ENCODE results near the gene GABBR2. TPM values are rescaled to one million over a fixed set of nuclear protein-coding genes. Genes with fewer than 3 reads are reported as not detected.
"Not testable (repeated sequence)": the region's sequence is repeated elsewhere in the genome, so short reads cannot be mapped to it uniquely, and the experiment has no call there.

The GABBR2 gene
- total and polyA plus RNA-seq, 2 experiments from 2014 or later, result 0.89 to 1.3 TPM

GRCh38 chr9:98686961-98687855, 21.5 kb downstream of the GABBR2 start:
- TF ChIP-seq EZH2phosphoT487 (IDR thresholded peaks at IDR 0.05; ENCODE audit: unreplicated experiment), result no peak
- no peak for TF ChIP-seq ZNF462 (CRISPR knock-in tag; IDR thresholded peaks at IDR 0.05)
- TF ChIP-seq CTCF (conservative IDR thresholded peaks at IDR 0.05; ENCODE audit: low read depth in 2 of 2), result no peak
- no peak for TF ChIP-seq STAT1 (IDR thresholded peaks at IDR 0.05; ENCODE audit: unreplicated experiment)
- no peak for TF ChIP-seq POLR2AphosphoS5 (IDR thresholded peaks at IDR 0.05; ENCODE audit: low read depth)
- TF ChIP-seq NANOG (IDR thresholded peaks at IDR 0.05; ENCODE audit: borderline replicate concordance), result no peak
- no peak for TF ChIP-seq CREB1 (CRISPR knock-in tag; IDR thresholded peaks at IDR 0.05; ENCODE audit: low read depth)
- TF ChIP-seq ETS1 (IDR thresholded peaks at IDR 0.05), result no peak
- TF ChIP-seq EZH2 (IDR thresholded peaks at IDR 0.05; ENCODE audit: low read depth, unreplicated experiment), result no peak
- no peak for TF ChIP-seq ZNF331 (CRISPR knock-in tag; IDR thresholded peaks at IDR 0.05; ENCODE audit: low read depth)
- no peak for TF ChIP-seq JUNB (IDR thresholded peaks at IDR 0.05; ENCODE audit: unreplicated experiment)
- no peak overlapping the region for H3K4me3 ChIP-seq
- no peaks in the 10 kb centered on the region for H3K79me2 ChIP-seq (replicated peaks; ENCODE audit: insufficient read depth)
- no peaks in the 10 kb centered on the region for H3K9me2 ChIP-seq (ENCODE audit: insufficient read depth)
- no peaks in the 10 kb centered on the region for H3K27me3 ChIP-seq (ENCODE audit: insufficient read depth)
- H3K4me3 Mint-ChIP-seq, result no peak overlapping the region
- H3F3A ChIP-seq (replicated peaks; ENCODE audit: low read depth), result no peaks in the 10 kb centered on the region
- no peaks in the 10 kb centered on the region for H3K4me1 ChIP-seq (ENCODE audit: insufficient read depth)
- H3K9me3 Mint-ChIP-seq, result no peaks in the 10 kb centered on the region
- H3K27ac Mint-ChIP-seq, result no peak overlapping the region
- no peak overlapping the region for H3K4me2 ChIP-seq
- no peak overlapping the region for H2AFZ ChIP-seq
- DNase-seq (ENCODE audit: low spot score) (no peak), ATAC-seq (no peak)
- H4K20me1 ChIP-seq (replicated peaks; ENCODE audit: insufficient read depth), result no peaks in the 10 kb centered on the region
- H3K36me3 Mint-ChIP-seq (ENCODE audit: low read depth), result no peaks in the 10 kb centered on the region
- peaks cover 8% of the 10 kb centered on the region for H3K27me3 Mint-ChIP-seq (ENCODE audit: insufficient read depth, low read depth, poor library complexity)
- H3K36me3 ChIP-seq (ENCODE audit: insufficient read depth), result no peaks in the 10 kb centered on the region
- H3K27ac ChIP-seq (ENCODE audit: low read depth), result no peak overlapping the region
- peaks cover 7% of the 10 kb centered on the region for H3K4me1 Mint-ChIP-seq

- H3K79me2 ChIP-seq (replicated peaks; ENCODE audit: insufficient read depth); ATAC-seq; H2AFZ ChIP-seq; H3K27me3 Mint-ChIP-seq (ENCODE audit: insufficient read depth, low read depth, poor library complexity); H3K27me3 ChIP-seq (ENCODE audit: insufficient read depth); H3K4me2 ChIP-seq; H3K4me3 ChIP-seq; H3K9me2 ChIP-seq (ENCODE audit: insufficient read depth); H3K4me3 Mint-ChIP-seq; H3K4me1 Mint-ChIP-seq; DNase-seq (ENCODE audit: low spot score); H3F3A ChIP-seq (replicated peaks; ENCODE audit: low read depth); H3K36me3 ChIP-seq (ENCODE audit: insufficient read depth); H3K4me1 ChIP-seq (ENCODE audit: insufficient read depth); H3K9me3 Mint-ChIP-seq; H3K27ac Mint-ChIP-seq; H3K36me3 Mint-ChIP-seq (ENCODE audit: low read depth); H4K20me1 ChIP-seq (replicated peaks; ENCODE audit: insufficient read depth); H3K27ac ChIP-seq (ENCODE audit: low read depth): not testable (repeated sequence)
Observed at GRCh38 chr9:98684816-98685215, 23.9 kb downstream of the GABBR2 start.

Measured in GM23338 (cell line).